Measurements from ENCODE around the gene SPRR2G.
"Not testable (repeated sequence)": the region's sequence is repeated elsewhere in the genome, so short reads cannot be mapped to it uniquely, and the experiment has no call there.

The SPRR2G gene

DNA sequence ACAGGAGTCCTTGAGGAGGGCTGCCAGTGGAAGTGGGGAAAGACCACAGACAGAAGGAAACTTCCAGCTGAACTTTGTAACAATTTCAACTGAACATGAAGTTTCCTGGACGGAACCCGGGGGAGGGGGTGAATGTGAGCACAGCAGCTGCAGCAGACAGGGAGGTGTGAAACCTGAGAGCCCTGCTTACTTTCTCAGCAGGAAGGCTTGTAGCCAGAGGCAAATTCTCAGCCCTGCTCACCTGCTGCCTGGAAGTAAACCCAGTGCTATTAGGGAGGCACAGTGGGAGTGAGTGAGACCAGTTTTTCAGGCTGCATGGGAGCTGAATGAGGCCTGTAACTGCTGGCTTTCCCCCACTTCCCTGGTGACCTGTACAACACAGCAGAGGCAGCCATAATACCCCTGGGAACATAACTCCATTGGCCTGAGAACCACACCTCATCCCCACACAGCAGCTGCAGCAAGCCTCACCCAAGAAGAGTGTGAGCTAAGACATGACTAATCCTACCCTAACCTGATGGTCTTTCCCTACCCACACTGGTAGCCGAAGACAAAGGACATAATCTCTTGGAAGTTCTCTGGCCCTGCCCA is 27.8 kb downstream of the SPRR2G start:
- Histone ChIP-seq H2BK120ac (ENCODE audit: low read depth, low read length) (no peak overlapping the region), H3K36me3 (ENCODE audit: control insufficient read depth in 1 of 2, insufficient read depth in 2 of 2, low read depth in 1 of 2, low read length in 2 of 2) (no peaks in the 10 kb centered on the region), H3K9me3 (ENCODE audit: control insufficient read depth, low read length) (no peaks in the 10 kb centered on the region), H3K4me1 (ENCODE audit: control insufficient read depth, insufficient read depth, low read depth, low read length) (no peaks in the 10 kb centered on the region), H3K4me3 (ENCODE audit: insufficient read depth in 1 of 2, low read depth in 1 of 2, low read length in 2 of 2) (no peak overlapping the region), H3K14ac (ENCODE audit: low read length in 2 of 2) (no peak overlapping the region), H3K23ac (ENCODE audit: low read length in 2 of 2) (no peak overlapping the region), H4K8ac (ENCODE audit: low read length) (no peak overlapping the region), H3K18ac (ENCODE audit: low read depth in 1 of 2, low read length in 2 of 2) (no peak overlapping the region), H2AFZ (ENCODE audit: low read depth, low read length) (no peak overlapping the region), H2BK15ac (ENCODE audit: low read depth, poor library complexity, severe bottlenecking) (no peak overlapping the region), H3K9ac (ENCODE audit: low read length) (no peak overlapping the region), H3K79me1 (replicated peaks; ENCODE audit: low read length, poor library complexity, severe bottlenecking) (no peaks in the 10 kb centered on the region), H3K4ac (ENCODE audit: low read depth in 1 of 2, low read length in 2 of 2) (no peak overlapping the region), H3K27ac (ENCODE audit: low read length, poor library complexity, severe bottlenecking) (no peak overlapping the region), H2BK12ac (ENCODE audit: low read length in 2 of 2) (no peak overlapping the region), H2BK5ac (ENCODE audit: low read depth, low read length, poor library complexity, severe bottlenecking) (no peak overlapping the region), H4K91ac (ENCODE audit: low read length) (no peak overlapping the region), H3K4me2 (ENCODE audit: low read length, poor library complexity, severe bottlenecking) (no peak overlapping the region), H3K27me3 (ENCODE audit: control insufficient read depth in 1 of 2, insufficient read depth in 1 of 2, low read length in 2 of 2) (no peaks in the 10 kb centered on the region), H2AK5ac (ENCODE audit: low read length, severe bottlenecking) (no peak overlapping the region)
- WGBS = 51% methylated on average over 3 of the region's 3 CpGs
- no peak for DNase-seq

- no peaks in the 10 kb centered on the region for H3K9me3 ChIP-seq (ENCODE audit: control insufficient read depth, low read length)
- no peak overlapping the region for H3K14ac ChIP-seq (ENCODE audit: low read length in 2 of 2)
- no peak overlapping the region for H3K4me3 ChIP-seq (ENCODE audit: insufficient read depth in 1 of 2, low read depth in 1 of 2, low read length in 2 of 2)
- no peaks in the 10 kb centered on the region for H3K4me1 ChIP-seq (ENCODE audit: control insufficient read depth, insufficient read depth, low read depth, low read length)
- H3K4me2 ChIP-seq (ENCODE audit: low read length, poor library complexity, severe bottlenecking) = no peak overlapping the region
- no peak overlapping the region for H2AFZ ChIP-seq (ENCODE audit: low read depth, low read length)
- no peak overlapping the region for H3K18ac ChIP-seq (ENCODE audit: low read depth in 1 of 2, low read length in 2 of 2)
- no peak overlapping the region for H2BK5ac ChIP-seq (ENCODE audit: low read depth, low read length, poor library complexity, severe bottlenecking)
- H2BK120ac ChIP-seq (ENCODE audit: low read depth, low read length) = no peak overlapping the region
- no peaks in the 10 kb centered on the region for H3K36me3 ChIP-seq (ENCODE audit: control insufficient read depth in 1 of 2, insufficient read depth in 2 of 2, low read depth in 1 of 2, low read length in 2 of 2)
- no peak overlapping the region for H2BK12ac ChIP-seq (ENCODE audit: low read length in 2 of 2)
- no peaks in the 10 kb centered on the region for H3K27me3 ChIP-seq (ENCODE audit: control insufficient read depth in 1 of 2, insufficient read depth in 1 of 2, low read length in 2 of 2)
- no peak overlapping the region for H4K8ac ChIP-seq (ENCODE audit: low read length)
- H2AK5ac ChIP-seq (ENCODE audit: low read length, severe bottlenecking) = no peak overlapping the region
- H3K4ac ChIP-seq (ENCODE audit: low read depth in 1 of 2, low read length in 2 of 2) = no peak overlapping the region
- H3K27ac ChIP-seq (ENCODE audit: low read length, poor library complexity, severe bottlenecking) = no peak overlapping the region
- DNase-seq = no peak
- no peak overlapping the region for H3K9ac ChIP-seq (ENCODE audit: low read length)
- no peak overlapping the region for H2BK15ac ChIP-seq (ENCODE audit: low read depth, poor library complexity, severe bottlenecking)
- H4K91ac ChIP-seq (ENCODE audit: low read length) = no peak overlapping the region
- H3K23ac ChIP-seq (ENCODE audit: low read length in 2 of 2) = no peak overlapping the region
- H3K79me1 ChIP-seq (replicated peaks; ENCODE audit: low read length, poor library complexity, severe bottlenecking) = no peaks in the 10 kb centered on the region
Observed at GRCh38 chr1:153120945-153121344, 29.7 kb downstream of the SPRR2G start.

- Histone ChIP-seq H3K9ac (ENCODE audit: low read length) (no peak overlapping the region), H3K4ac (ENCODE audit: low read depth in 1 of 2, low read length in 2 of 2) (no peak overlapping the region), H3K18ac (ENCODE audit: low read depth in 1 of 2, low read length in 2 of 2) (no peak overlapping the region), H2BK5ac (ENCODE audit: low read depth, low read length, poor library complexity, severe bottlenecking) (no peak overlapping the region), H3K9me3 (ENCODE audit: control insufficient read depth, low read length) (no peaks in the 10 kb centered on the region), H3K36me3 (ENCODE audit: control insufficient read depth in 1 of 2, insufficient read depth in 2 of 2, low read depth in 1 of 2, low read length in 2 of 2) (no peaks in the 10 kb centered on the region), H2AFZ (ENCODE audit: low read depth, low read length) (no peak overlapping the region), H3K14ac (ENCODE audit: low read length in 2 of 2) (no peak overlapping the region), H3K4me2 (ENCODE audit: low read length, poor library complexity, severe bottlenecking) (no peak overlapping the region), H3K79me1 (replicated peaks; ENCODE audit: low read length, poor library complexity, severe bottlenecking) (no peaks in the 10 kb centered on the region), H4K8ac (ENCODE audit: low read length) (no peak overlapping the region), H3K27ac (ENCODE audit: low read length, poor library complexity, severe bottlenecking) (no peak overlapping the region), H3K4me1 (ENCODE audit: control insufficient read depth, insufficient read depth, low read depth, low read length) (no peaks in the 10 kb centered on the region), H3K4me3 (ENCODE audit: insufficient read depth in 1 of 2, low read depth in 1 of 2, low read length in 2 of 2) (no peak overlapping the region), H2BK15ac (ENCODE audit: low read depth, poor library complexity, severe bottlenecking) (no peak overlapping the region), H3K23ac (ENCODE audit: low read length in 2 of 2) (no peak overlapping the region), H3K27me3 (ENCODE audit: control insufficient read depth in 1 of 2, insufficient read depth in 1 of 2, low read length in 2 of 2) (no peaks in the 10 kb centered on the region), H2BK120ac (ENCODE audit: low read depth, low read length) (no peak overlapping the region), H4K91ac (ENCODE audit: low read length) (no peak overlapping the region), H2AK5ac (ENCODE audit: low read length, severe bottlenecking) (no peak overlapping the region), H2BK12ac (ENCODE audit: low read length in 2 of 2) (no peak overlapping the region)
- WGBS = 25% methylated on average over 2 of the region's 3 CpGs
- no peak for DNase-seq
Observed at GRCh38 chr1:153119491-153119971, 31.2 kb downstream of the SPRR2G start.

DNA sequence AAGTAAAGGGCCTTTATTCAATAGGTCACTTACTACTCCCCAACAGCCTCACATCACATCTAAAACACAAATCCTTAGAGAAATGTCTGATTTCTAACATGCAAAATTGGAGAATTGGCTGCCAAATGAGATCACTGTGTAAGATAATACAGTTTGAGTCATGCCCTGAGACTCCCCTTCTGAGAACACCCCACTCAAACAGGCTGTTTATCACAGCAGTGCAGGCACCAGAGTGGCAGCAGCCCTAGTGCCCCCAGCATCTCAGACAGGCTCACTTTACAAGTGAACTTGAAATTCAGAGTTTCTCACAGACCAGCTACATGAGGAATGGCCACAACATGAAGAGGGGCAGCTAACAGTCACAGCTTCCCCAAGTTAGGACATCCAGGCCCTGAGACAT is 35.4 kb downstream of the SPRR2G start:
- not testable (repeated sequence) for H2BK5ac ChIP-seq (ENCODE audit: low read depth, low read length, poor library complexity, severe bottlenecking); H3K27ac ChIP-seq (ENCODE audit: low read length, poor library complexity, severe bottlenecking); H3K79me1 ChIP-seq (replicated peaks; ENCODE audit: low read length, poor library complexity, severe bottlenecking); H2AFZ ChIP-seq (ENCODE audit: low read depth, low read length); H3K23ac ChIP-seq (ENCODE audit: low read length in 2 of 2); H3K4me1 ChIP-seq (ENCODE audit: control insufficient read depth, insufficient read depth, low read depth, low read length); H2BK15ac ChIP-seq (ENCODE audit: low read depth, poor library complexity, severe bottlenecking); H2BK12ac ChIP-seq (ENCODE audit: low read length in 2 of 2); H3K9me3 ChIP-seq (ENCODE audit: control insufficient read depth, low read length); H2AK5ac ChIP-seq (ENCODE audit: low read length, severe bottlenecking); H3K4me3 ChIP-seq (ENCODE audit: insufficient read depth in 1 of 2, low read depth in 1 of 2, low read length in 2 of 2); H3K4ac ChIP-seq (ENCODE audit: low read depth in 1 of 2, low read length in 2 of 2); H3K4me2 ChIP-seq (ENCODE audit: low read length, poor library complexity, severe bottlenecking); H3K14ac ChIP-seq (ENCODE audit: low read length in 2 of 2); H3K27me3 ChIP-seq (ENCODE audit: control insufficient read depth in 1 of 2, insufficient read depth in 1 of 2, low read length in 2 of 2); H3K9ac ChIP-seq (ENCODE audit: low read length); H4K8ac ChIP-seq (ENCODE audit: low read length); H4K91ac ChIP-seq (ENCODE audit: low read length); H3K18ac ChIP-seq (ENCODE audit: low read depth in 1 of 2, low read length in 2 of 2); H2BK120ac ChIP-seq (ENCODE audit: low read depth, low read length); DNase-seq; H3K36me3 ChIP-seq (ENCODE audit: control insufficient read depth in 1 of 2, insufficient read depth in 2 of 2, low read depth in 1 of 2, low read length in 2 of 2)

All from mesenchymal stem cell (in vitro differentiated cells and primary cell).